Colonic mucosa (tissue), 4 donors: Measurements from ENCODE around the gene DIP2B. TPM values are rescaled to one million over a fixed set of nuclear protein-coding genes. Genes with fewer than 3 reads are reported as not detected.

Experiments used
- DNase-seq: peaks from one replicate; pipeline ENCODE4 v3.0.0-alpha.2; 2020
- H3K27ac ChIP-seq: fragments of 200-600 bp; one replicate; pipeline ENCODE4 v1.8.0; 2021
- H3K27me3 ChIP-seq: fragments of 200-600 bp; one replicate; pipeline ENCODE4 v1.8.0; 2021
- H3K36me3 ChIP-seq: fragments of 200-600 bp; one replicate; pipeline ENCODE4 v1.8.0; 2021
- H3K4me1 ChIP-seq: fragments of 200-600 bp; one replicate; pipeline ENCODE4 v1.8.0; 2021; ENCODE audit warnings: mild to moderate bottlenecking
- H3K4me3 ChIP-seq: fragments of 200-600 bp; one replicate; pipeline ENCODE4 v1.8.0; 2021
- H3K9ac ChIP-seq, 2 donors: one replicate each; pipeline ENCODE4 v1.7.0; 2013; ENCODE audit warnings: control low read depth in 2 of 2, low read depth in 2 of 2, low read length in 2 of 2
- H3K9me3 ChIP-seq: fragments of 200-600 bp; one replicate; pipeline ENCODE4 v1.8.0; 2021
- intact Hi-C: fragments of 100-400 bp; cut with DNase I; formaldehyde crosslinking; loops from one replicate; pipeline ENCODE4 v1.14.1; 2022
- total RNA-seq, 2 donors: library from RNA; stranded (reverse); fragmentation: NEBNext Ultra II Directional in 1 of 2; extraction: Animal tissue kit (Norgen Biotek cat#: 25700) in 1 of 2; gene quantifications; one replicate each; pipeline ENCODE4 v1.2.1, GENCODE V29; 2021
- TF ChIP-seq, protein P1 (sequence below): fragments of 200-600 bp; IDR thresholded peaks from one replicate; pipeline ENCODE4 v1.8.0; 2022; ENCODE audit warnings: antibody characterized with exemption, mild to moderate bottlenecking
- donor health status: healthy.
- donor health status: DM: no; HTN: no; CAD: no.
- donor health status: DM: no; HTN: no; CAD: no.

The DIP2B gene
- total RNA-seq, 2 donors from 2014 or later, result 34.3 to 36.8 TPM

DNA sequence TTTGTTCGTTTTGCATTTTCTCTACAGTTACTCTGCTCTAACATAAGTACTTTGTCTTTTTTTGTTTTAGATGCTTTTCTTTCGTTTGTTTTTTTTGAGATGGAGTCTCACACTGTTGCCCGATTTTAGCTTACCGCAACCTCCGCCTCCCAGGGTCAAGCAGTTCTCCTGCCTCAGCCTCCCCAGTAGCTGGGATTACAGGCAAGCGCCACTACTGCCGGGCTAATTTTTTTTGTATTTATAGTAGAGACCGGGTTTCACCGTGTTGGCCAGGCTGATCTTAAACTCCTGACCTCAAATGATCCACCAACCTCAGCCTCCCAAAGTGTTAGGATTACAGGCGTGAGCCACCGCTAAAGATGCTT lies 2.7 kb downstream of the DIP2B start:
- peak overlapping the region in 1 of 2 donors; percentile 46 for H3K9ac ChIP-seq
- peaks cover 12% of the 10 kb centered on the region for H3K4me1 ChIP-seq
- TF ChIP-seq, protein P1, sequence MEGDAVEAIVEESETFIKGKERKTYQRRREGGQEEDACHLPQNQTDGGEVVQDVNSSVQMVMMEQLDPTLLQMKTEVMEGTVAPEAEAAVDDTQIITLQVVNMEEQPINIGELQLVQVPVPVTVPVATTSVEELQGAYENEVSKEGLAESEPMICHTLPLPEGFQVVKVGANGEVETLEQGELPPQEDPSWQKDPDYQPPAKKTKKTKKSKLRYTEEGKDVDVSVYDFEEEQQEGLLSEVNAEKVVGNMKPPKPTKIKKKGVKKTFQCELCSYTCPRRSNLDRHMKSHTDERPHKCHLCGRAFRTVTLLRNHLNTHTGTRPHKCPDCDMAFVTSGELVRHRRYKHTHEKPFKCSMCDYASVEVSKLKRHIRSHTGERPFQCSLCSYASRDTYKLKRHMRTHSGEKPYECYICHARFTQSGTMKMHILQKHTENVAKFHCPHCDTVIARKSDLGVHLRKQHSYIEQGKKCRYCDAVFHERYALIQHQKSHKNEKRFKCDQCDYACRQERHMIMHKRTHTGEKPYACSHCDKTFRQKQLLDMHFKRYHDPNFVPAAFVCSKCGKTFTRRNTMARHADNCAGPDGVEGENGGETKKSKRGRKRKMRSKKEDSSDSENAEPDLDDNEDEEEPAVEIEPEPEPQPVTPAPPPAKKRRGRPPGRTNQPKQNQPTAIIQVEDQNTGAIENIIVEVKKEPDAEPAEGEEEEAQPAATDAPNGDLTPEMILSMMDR, result no peak
- no peaks in the 10 kb centered on the region for H3K36me3 ChIP-seq
- intact Hi-C loops, result loop anchor here (10.0 kb wide), 1 partner anchor 227 kb away; no protein-coding TSS in a partner anchor
- no peak overlapping the region for H3K4me3 ChIP-seq
- H3K9me3 ChIP-seq, result no peaks in the 10 kb centered on the region
- no peak overlapping the region for H3K27ac ChIP-seq
- DNase-seq, result no peak
- no peaks in the 10 kb centered on the region for H3K27me3 ChIP-seq

DNA sequence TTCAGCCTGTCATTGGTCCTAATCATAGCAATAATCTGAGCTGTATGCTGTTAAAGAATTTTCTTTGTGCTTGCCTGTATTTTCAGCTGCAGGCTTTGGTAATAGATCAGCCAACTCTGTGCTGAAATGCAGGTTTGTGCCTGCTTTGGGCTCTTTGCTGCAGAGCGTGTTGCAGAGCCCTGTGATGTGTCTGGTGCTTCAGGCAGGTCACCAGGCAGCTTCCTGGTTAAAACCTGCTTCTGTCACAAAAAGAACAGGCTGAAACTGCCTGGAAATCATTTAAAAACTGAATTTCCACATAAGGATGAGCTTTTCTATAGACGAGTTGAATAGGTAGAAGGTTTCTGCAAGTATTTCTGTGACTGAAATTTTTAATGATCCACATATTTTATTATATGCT lies 3.1 kb downstream of the DIP2B start:
- TF ChIP-seq, protein P1, result no peak
- no peak for DNase-seq
- H3K27ac ChIP-seq, result no peak overlapping the region
- intact Hi-C loops, result loop anchor here (10.0 kb wide), 1 partner anchor 227 kb away; no protein-coding TSS in a partner anchor
- H3K9me3 ChIP-seq, result no peaks in the 10 kb centered on the region
- H3K4me3 ChIP-seq, result no peak overlapping the region
- H3K36me3 ChIP-seq, result no peaks in the 10 kb centered on the region
- H3K9ac ChIP-seq, result peak overlapping the region in 1 of 2 donors; percentile 46
- peaks cover 12% of the 10 kb centered on the region for H3K4me1 ChIP-seq
- H3K27me3 ChIP-seq, result no peaks in the 10 kb centered on the region

DNA sequence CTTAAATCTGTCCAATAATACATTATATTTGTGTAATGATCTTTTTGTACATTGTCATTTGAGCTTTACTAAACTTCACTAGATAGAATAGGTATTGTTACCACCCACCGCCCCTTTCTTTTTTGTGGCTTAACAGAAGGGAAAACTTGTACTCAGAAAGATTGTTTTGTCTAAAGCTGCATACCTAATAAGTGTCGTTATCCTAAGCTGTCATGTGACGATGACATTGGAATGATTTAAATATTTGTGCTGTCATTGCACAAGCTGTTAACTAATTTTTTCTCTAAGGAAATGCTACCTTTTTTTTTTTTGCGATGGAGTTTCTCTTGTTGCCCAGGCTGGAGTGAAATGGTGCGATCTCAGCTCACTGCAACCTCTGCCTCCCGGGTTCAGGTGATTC lies 3.6 kb downstream of the DIP2B start:
- no peaks in the 10 kb centered on the region for H3K9me3 ChIP-seq
- no peaks in the 10 kb centered on the region for H3K36me3 ChIP-seq
- no peak overlapping the region for H3K4me3 ChIP-seq
- peak overlapping the region; percentile 2 for H3K27ac ChIP-seq
- no peak for DNase-seq
- peaks cover 12% of the 10 kb centered on the region for H3K4me1 ChIP-seq
- H3K9ac ChIP-seq, result no peak overlapping the region
- intact Hi-C loops, result loop anchor here (10.0 kb wide), 1 partner anchor 226 kb away; no protein-coding TSS in a partner anchor
- TF ChIP-seq, protein P1, result no peak
- H3K27me3 ChIP-seq, result no peaks in the 10 kb centered on the region

DNA sequence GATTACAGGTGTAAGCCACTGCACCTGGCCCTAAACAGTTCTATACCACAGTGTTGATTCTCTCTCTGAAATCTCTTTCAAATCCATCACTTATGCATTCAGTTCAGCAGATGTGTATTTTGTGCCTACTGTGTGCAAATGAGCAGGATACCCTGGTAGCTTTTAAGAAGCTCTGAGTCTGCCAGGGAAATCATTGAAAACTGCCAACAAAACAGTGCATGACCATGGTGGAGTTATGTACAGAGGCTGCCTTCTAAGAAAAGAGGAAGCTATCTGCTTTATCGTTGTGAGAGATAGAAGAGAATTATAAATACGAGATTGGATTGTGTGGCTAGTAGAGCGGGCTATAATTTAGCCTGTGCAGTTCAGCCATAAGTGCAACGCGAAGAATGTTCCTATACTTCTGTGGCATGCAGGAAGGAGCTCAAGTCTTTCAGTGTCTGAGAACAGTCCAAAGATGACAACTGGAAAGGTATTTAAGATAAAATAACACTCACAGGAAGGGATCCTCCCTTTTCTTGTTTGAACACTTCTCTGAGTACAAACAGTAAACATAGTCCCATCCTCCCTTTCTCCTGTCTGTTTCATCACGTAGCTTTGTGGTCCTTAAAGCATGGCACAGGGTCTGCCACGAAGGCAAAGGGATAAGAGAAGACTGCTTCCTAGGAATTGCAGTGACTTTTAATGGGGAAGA lies 4.3 kb downstream of the DIP2B start:
- H3K27me3 ChIP-seq, result no peaks in the 10 kb centered on the region
- H3K9me3 ChIP-seq, result no peaks in the 10 kb centered on the region
- H3K36me3 ChIP-seq, result no peaks in the 10 kb centered on the region
- intact Hi-C loops, result loop anchor here (10.0 kb wide), 1 partner anchor 226 kb away; no protein-coding TSS in a partner anchor
- H3K4me1 ChIP-seq, result peaks cover 12% of the 10 kb centered on the region
- peak overlapping the region; percentile 2 for H3K27ac ChIP-seq
- TF ChIP-seq, protein P1, result no peak
- no peak overlapping the region for H3K9ac ChIP-seq
- no peak for DNase-seq
- no peak overlapping the region for H3K4me3 ChIP-seq

DNA sequence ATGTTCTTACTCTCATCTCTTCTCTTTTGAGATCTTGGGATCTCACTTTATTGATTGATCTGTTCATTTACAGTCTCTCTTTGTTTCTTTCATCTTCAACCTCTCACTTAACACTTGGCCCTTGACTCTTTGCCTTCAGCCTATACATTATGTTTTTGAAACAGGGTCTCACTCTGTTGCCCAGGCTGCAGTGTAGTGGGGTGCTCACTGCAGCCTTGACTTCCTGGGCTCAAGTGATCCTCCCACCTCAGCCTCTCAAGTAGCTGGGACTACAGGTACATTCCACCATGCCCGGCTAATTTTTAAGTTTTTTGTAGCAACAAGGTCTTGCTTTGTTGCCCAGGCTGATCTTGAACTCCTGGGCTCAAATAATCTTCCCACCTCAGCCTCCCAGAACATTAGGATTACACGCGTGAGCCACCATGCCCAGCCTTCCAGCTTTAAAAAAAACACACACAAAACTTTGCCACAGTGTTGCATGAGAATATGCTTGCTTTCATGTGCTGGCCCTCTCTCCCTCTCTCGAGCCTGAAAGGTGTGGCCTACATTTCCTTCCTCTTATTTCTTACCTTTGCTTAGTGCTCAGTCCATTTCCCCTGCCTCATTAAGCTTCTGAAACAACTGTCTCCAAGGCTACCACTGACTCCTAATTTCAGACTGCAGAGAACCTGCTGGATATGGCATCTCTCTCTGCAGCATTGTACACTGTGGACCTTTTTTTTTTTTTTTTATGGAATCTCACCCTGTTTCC lies 9.9 kb downstream of the DIP2B start:
- no peak overlapping the region for H3K9ac ChIP-seq
- peaks cover 12% of the 10 kb centered on the region for H3K4me1 ChIP-seq
- no peak overlapping the region for H3K4me3 ChIP-seq
- no peak overlapping the region for H3K27ac ChIP-seq
- TF ChIP-seq, protein P1, result no peak
- no peak for DNase-seq
- no peaks in the 10 kb centered on the region for H3K27me3 ChIP-seq
- intact Hi-C loops, result no loop called here
- H3K36me3 ChIP-seq, result no peaks in the 10 kb centered on the region
- no peaks in the 10 kb centered on the region for H3K9me3 ChIP-seq
